HCT116 (cell line): ENCODE results near the gene S100PBP. TPM values are rescaled to one million over a fixed set of nuclear protein-coding genes. Genes with fewer than 3 reads are reported as not detected.

Source experiments
- ATAC-seq: fragments of 200-7000 bp; cut with Tn5 transposase; 2 replicates; pipeline ENCODE4 v1.9.1; 2020; ENCODE audit warnings: mild to moderate bottlenecking, moderate library complexity
- BruUV-seq: library from RNA; stranded (reverse); fragments of 400-500 nt; replicated peaks from 2 replicates; lab custom pipeline; 2021; lab: Mats Ljungman, UMichigan
- CTCF ChIA-PET: fragments of 300-600 bp; sonication (Branson Sonifier 250); formaldehyde crosslinking; loops from one replicate; lab custom pipeline; 2021; ENCODE audit warnings: antibody characterized with exemption; lab: Charles Lee
- POLR2A ChIA-PET: fragments of 300-600, 350-600 bp; sonication (Branson Sonifier 250); formaldehyde crosslinking; loops from one replicate; lab custom pipeline; 2021; ENCODE audit warnings: antibody characterized with exemption; lab: Charles Lee
- RAD21 ChIA-PET, 2 experiments: fragments of 300-600 bp; sonication (Branson Sonifier 250); formaldehyde crosslinking; loops; one replicate each; lab custom pipeline; 2023; ENCODE audit warnings: low total read pairs in 2 of 2; ENCODE audit not compliant: uncharacterized antibody in 2 of 2, unreplicated experiment in 2 of 2, low non-redundant PET in 1 of 2; lab: Charles Lee
- DNase-seq: peaks from one replicate; pipeline ENCODE4 v3.0.0-alpha.2; 2010; ENCODE audit warnings: low read depth, low spot score
- H2AFZ ChIP-seq: fragments of 200-600 bp; shearing (Covaris generic), sonication (generic); 2 replicates; pipeline ENCODE4 v1.6.1; 2017; ENCODE audit warnings: low read depth, mixed run types, mixed read lengths, antibody characterized with exemption, low read length; ENCODE audit not compliant: poor library complexity, severe bottlenecking
- H3K27ac ChIP-seq: 2 replicates; pipeline ENCODE4 v1.5.1; 2012; ENCODE audit warnings: low read depth, low read length
- H3K27me3 ChIP-seq: fragments of 200-600 bp; sonication (generic); 2 replicates; pipeline ENCODE4 v1.6.1; 2016; ENCODE audit warnings: mixed run types, low read length, mixed read lengths; ENCODE audit not compliant: insufficient read depth
- H3K36me3 ChIP-seq, 2 experiments: fragments of 200-500 bp in 1 of 2; fragments of 200-600 bp in 1 of 2; sonication (Bioruptor generic) in 1 of 2; sonication (generic) in 1 of 2; 2 replicates each; pipeline versions ENCODE4 v1.5.1 to v1.6.1; 2014 to 2016; ENCODE audit warnings: low read length in 2 of 2, inconsistent platforms in 1 of 2, mixed read lengths in 1 of 2, mixed run types in 1 of 2; ENCODE audit not compliant: insufficient read depth in 2 of 2, control insufficient read depth in 1 of 2
- H3K4me1 ChIP-seq, 2 experiments: fragments of 200-600 bp in 1 of 2; sonication (generic) in 1 of 2; 2 replicates each; pipeline versions ENCODE4 v1.5.1 to v1.6.1; 2012 to 2017; ENCODE audit warnings: low read length in 2 of 2, inconsistent platforms in 1 of 2, mild to moderate bottlenecking in 1 of 2, mixed read lengths in 1 of 2, mixed run types in 1 of 2, moderate library complexity in 1 of 2; ENCODE audit not compliant: insufficient read depth in 2 of 2, control insufficient read depth in 1 of 2
- H3K4me2 ChIP-seq: fragments of 200-600 bp; sonication (generic); 2 replicates; pipeline ENCODE4 v1.6.1; 2017; ENCODE audit warnings: mixed run types, low read length, mixed read lengths
- H3K4me3 ChIP-seq, 2 experiments: fragments of 200-600 bp in 1 of 2; sonication (generic) in 1 of 2; replicated peaks in 1 of 2; 2 replicates each; pipeline ENCODE4 v1.5.1; 2011 to 2016; ENCODE audit warnings: low read length in 2 of 2, control low read depth in 1 of 2, low read depth in 1 of 2, mild to moderate bottlenecking in 1 of 2, mixed read lengths in 1 of 2, mixed run types in 1 of 2
- H3K79me2 ChIP-seq: fragments of 200-600 bp; sonication (generic); 2 replicates; pipeline ENCODE4 v1.6.1; 2017; ENCODE audit warnings: mild to moderate bottlenecking, mixed run types, low read length, moderate library complexity, mixed read lengths; ENCODE audit not compliant: insufficient read depth
- H3K9ac ChIP-seq: fragments of 200-600 bp; sonication (generic); 2 replicates; pipeline ENCODE4 v1.6.1; 2016; ENCODE audit warnings: low read length, mixed read lengths
- H3K9me2 ChIP-seq: fragments of 200-600 bp; sonication (generic), shearing (Covaris generic); 2 replicates; pipeline ENCODE4 v1.6.1; 2017; ENCODE audit warnings: mixed run types, mild to moderate bottlenecking, moderate library complexity; ENCODE audit not compliant: insufficient read depth
- H3K9me3 ChIP-seq, 2 experiments: fragments of 200-500 bp in 1 of 2; fragments of 200-600 bp in 1 of 2; sonication (Bioruptor generic) in 1 of 2; sonication (generic) in 1 of 2; 2 replicates each; pipeline ENCODE4 v1.6.1; 2014 to 2017; ENCODE audit warnings: low read length in 2 of 2, mixed read lengths in 2 of 2, inconsistent platforms in 1 of 2, low read depth in 1 of 2, mild to moderate bottlenecking in 1 of 2, mixed run types in 1 of 2, moderate library complexity in 1 of 2; ENCODE audit not compliant: control insufficient read depth in 1 of 2, insufficient read depth in 1 of 2
- H4K20me1 ChIP-seq: fragments of 200-600 bp; sonication (generic), shearing (Covaris generic); 2 replicates; pipeline ENCODE4 v1.6.1; 2017; ENCODE audit warnings: mixed run types, mild to moderate bottlenecking, moderate library complexity; ENCODE audit not compliant: insufficient read depth
- POLR2AphosphoS5 ChIP-seq: IDR thresholded peaks from 2 replicates; pipeline ENCODE4 v1.6.1; 2011; ENCODE audit warnings: mild to moderate bottlenecking, low read depth, low read length, moderate library complexity
- RAD21 ChIP-seq: IDR thresholded peaks from 2 replicates; pipeline ENCODE4 v1.6.1; 2012; ENCODE audit warnings: low read depth, mild to moderate bottlenecking
- REST ChIP-seq: IDR thresholded peaks from 2 replicates; pipeline ENCODE4 v1.6.1; 2012; ENCODE audit warnings: low read depth
- intact Hi-C: fragments of 100-400 bp; cut with micrococcal nuclease; formaldehyde crosslinking; loops from 2 replicates; pipeline ENCODE4 v1.10.0; 2022
- total RNA-seq: library from RNA; stranded (reverse); gene quantifications from one replicate; pipeline ENCODE4 v1.2.1, GENCODE V29; 2021; ENCODE audit not compliant: unreplicated experiment

Gene S100PBP
- total RNA-seq, 1 experiment from 2014 or later = 38.2 TPM

- TF ChIP-seq REST (no peak), RAD21 (no peak)
Measured at GRCh38 chr1:32897082-32898049, 79.9 kb downstream of the S100PBP start (continued).

- no peak overlapping the region for H3K4me3 ChIP-seq
- H3K9me3 ChIP-seq = no peaks in the 10 kb centered on the region
- no peak overlapping the region for H2AFZ ChIP-seq
- H3K79me2 ChIP-seq = peaks cover 6% of the 10 kb centered on the region; the same call in 1 of the 2 replicates
- H3K4me1 ChIP-seq = peaks cover 19 to 33% of the 10 kb centered on the region in 2 experiments; a peak in 3 of 4 replicates
- ATAC-seq = no peak
- intact Hi-C loops = no loop called here
- H3K27me3 ChIP-seq = no peaks in the 10 kb centered on the region
- no peak for DNase-seq
- ChIA-PET POLR2A (no interaction called here), RAD21 (no interaction called here)
- no peak overlapping the region for H3K27ac ChIP-seq
- H3K36me3 ChIP-seq = peaks cover 0 to 8% of the 10 kb centered on the region in 2 experiments; a peak in 2 of 4 replicates
- no peaks in the 10 kb centered on the region for H3K9me2 ChIP-seq
- no peak overlapping the region for H3K4me2 ChIP-seq
- H3K9ac ChIP-seq = no peak overlapping the region
- H4K20me1 ChIP-seq = no peaks in the 10 kb centered on the region
- TF ChIP-seq POLR2AphosphoS5 = no peak
- TF ChIP-seq, all 23 proteins: peak for 0
- CTCF ChIA-PET = interaction anchor here (1.4 kb wide), 1 partner anchor 377 kb away, joined by 3 read pairs; no protein-coding TSS in a partner anchor
- no TSS peak for BruUV-seq
Measured at GRCh38 chr1:32898056-32898455, 80.6 kb downstream of the S100PBP start.
